ENCODE measurements around the gene SH3PXD2A. TPM values are rescaled to one million over a fixed set of nuclear protein-coding genes. Genes with fewer than 3 reads are reported as not detected.
A peak's percentile ranks its signal among the peaks of the same experiment; 100 is the strongest.

The SH3PXD2A gene
- total and polyA plus RNA-seq, 9 donors, result 33.2 to 95.0 (median 73.9) TPM

DNA sequence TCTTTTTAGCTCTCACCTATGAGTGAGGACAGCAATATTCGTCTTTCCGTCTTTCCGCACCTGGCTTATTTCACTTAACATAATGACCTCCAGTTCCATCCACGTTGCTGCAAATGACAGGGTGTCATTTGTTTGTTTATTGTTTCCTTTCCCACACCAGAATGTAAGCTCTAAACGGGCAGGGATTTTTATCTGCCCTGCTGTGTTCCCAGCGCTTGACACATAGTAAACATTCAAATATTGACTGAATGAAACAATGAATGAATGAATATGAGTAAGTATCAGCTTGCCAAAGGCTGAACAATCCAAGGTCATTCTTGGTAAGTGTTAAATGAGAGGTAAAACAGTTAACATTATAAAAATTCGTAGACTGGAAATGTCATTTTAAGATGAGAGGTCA, 12.8 kb downstream of the SH3PXD2A start:
- Histone ChIP-seq H3K36me3 (ENCODE audit: control insufficient read depth, insufficient read depth, low read length) (peaks cover 2% of the 10 kb centered on the region), H3K27me3 (ENCODE audit: control insufficient read depth, insufficient read depth, low read length) (no peaks in the 10 kb centered on the region), H3K27ac (ENCODE audit: low read length) (no peak overlapping the region), H3K4me1 (ENCODE audit: control insufficient read depth, insufficient read depth, low read length) (peaks cover 63% of the 10 kb centered on the region), H3K4me3 (ENCODE audit: low read length) (no peak overlapping the region), H3K9me3 (replicated peaks; ENCODE audit: control insufficient read depth, low read depth, low read length) (no peaks in the 10 kb centered on the region)
- no peak for DNase-seq
- WGBS (ENCODE audit: insufficient coverage), result 50% methylated on average over 2 of the region's 7 CpGs

DNA sequence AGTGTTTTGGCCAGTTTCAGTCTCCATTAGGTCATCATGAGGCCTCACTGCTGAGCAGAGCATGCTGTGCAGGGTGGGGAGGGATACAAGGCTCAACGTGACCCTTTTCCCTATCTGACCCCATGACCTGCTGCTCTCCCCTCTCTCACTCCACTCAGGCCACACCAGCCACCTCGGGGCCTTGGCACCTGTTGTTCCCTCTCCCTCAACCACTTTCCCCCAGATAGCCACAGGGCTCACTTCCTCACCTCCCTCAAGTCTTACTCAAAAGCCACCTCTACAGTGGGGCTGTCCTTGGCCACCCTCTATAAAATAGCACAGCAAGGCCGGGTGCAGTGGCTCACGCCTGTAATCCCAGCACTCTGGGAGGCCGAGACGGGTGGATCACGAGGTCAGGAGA, 13.9 kb downstream of the SH3PXD2A start:
- Histone ChIP-seq H3K4me1 (ENCODE audit: control insufficient read depth, insufficient read depth, low read length) (peaks cover 73% of the 10 kb centered on the region), H3K9me3 (replicated peaks; ENCODE audit: control insufficient read depth, low read depth, low read length) (no peaks in the 10 kb centered on the region), H3K36me3 (ENCODE audit: control insufficient read depth, insufficient read depth, low read length) (peaks cover 2% of the 10 kb centered on the region), H3K27ac (ENCODE audit: low read length) (no peak overlapping the region), H3K27me3 (ENCODE audit: control insufficient read depth, insufficient read depth, low read length) (no peaks in the 10 kb centered on the region), H3K4me3 (ENCODE audit: low read length) (no peak overlapping the region)
- no peak for DNase-seq
- WGBS (ENCODE audit: insufficient coverage), result 52% methylated on average over 2 of the region's 7 CpGs

DNA sequence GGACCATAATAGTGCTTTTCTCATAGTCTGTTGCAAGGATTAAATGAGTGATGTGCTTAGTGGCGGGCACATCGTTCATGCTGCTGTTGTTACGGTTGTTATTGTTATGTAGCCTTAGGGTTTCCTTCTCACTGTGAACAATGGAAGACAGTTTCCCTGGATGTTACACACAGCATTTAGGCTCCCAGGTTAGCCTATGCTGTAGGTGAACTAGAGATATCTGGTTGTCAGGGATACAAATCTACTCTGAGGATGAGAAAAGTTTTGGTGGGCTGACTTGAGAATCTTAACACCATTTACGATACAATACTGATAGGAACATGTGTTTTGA, 14.7 kb downstream of the SH3PXD2A start:
- H3K9me3 ChIP-seq (replicated peaks; ENCODE audit: control insufficient read depth, low read depth, low read length), result no peaks in the 10 kb centered on the region
- H3K4me3 ChIP-seq (ENCODE audit: low read length), result no peak overlapping the region
- no peak for DNase-seq
- WGBS (ENCODE audit: insufficient coverage), result no CpG with 5 or more reads among the region's 4 CpGs
- H3K4me1 ChIP-seq (ENCODE audit: control insufficient read depth, insufficient read depth, low read length), result peaks cover 72% of the 10 kb centered on the region
- peaks cover 2% of the 10 kb centered on the region for H3K36me3 ChIP-seq (ENCODE audit: control insufficient read depth, insufficient read depth, low read length)
- H3K27ac ChIP-seq (ENCODE audit: low read length), result peak overlapping the region; percentile 85
- H3K27me3 ChIP-seq (ENCODE audit: control insufficient read depth, insufficient read depth, low read length), result no peaks in the 10 kb centered on the region

DNA sequence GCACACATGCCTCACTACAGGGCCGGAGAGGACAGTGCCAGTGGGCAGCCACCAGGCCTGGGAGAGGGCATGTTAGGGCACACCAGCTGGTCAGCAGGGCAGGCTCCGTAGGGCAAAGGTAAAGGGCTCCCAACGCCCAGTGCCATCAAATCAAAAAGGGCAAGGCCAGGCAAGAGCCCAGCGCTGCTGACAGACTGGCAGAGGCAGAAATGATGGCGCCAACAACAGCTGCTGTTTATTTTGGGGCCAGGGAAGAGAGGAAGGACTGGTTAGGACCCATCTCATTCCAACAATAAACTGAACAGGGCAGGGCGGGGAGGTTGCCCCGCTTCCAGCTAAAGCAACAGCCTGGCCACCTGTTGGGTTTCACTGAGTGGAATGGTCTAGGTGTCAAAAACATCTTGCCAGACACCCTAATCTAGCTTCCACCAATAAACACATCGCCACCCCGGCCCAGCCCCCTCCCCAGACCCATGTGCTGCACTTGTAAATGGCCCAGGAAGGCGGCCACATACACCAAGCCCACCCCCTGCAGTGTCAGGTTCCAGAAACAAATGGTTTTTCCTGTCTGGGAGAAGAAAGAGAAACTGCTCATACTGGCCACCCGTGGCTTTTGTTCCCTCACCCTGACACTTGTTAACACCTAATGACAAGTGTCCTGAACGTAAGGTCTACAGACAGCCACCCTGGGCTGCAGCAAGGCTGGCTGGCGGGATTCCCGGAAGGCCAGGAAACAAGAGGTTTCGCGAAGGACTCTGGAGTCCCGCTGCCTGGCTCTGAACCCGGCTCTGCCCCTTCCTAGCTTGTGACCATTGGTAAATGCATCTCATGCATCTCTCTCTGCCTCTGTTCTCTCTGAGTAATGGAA, 15.3 kb downstream of the SH3PXD2A start:
- no peaks in the 10 kb centered on the region for H3K9me3 ChIP-seq (replicated peaks; ENCODE audit: control insufficient read depth, low read depth, low read length)
- peak overlapping the region; percentile 3 for H3K4me3 ChIP-seq (ENCODE audit: low read length)
- peaks cover 2% of the 10 kb centered on the region for H3K36me3 ChIP-seq (ENCODE audit: control insufficient read depth, insufficient read depth, low read length)
- peaks cover 76% of the 10 kb centered on the region for H3K4me1 ChIP-seq (ENCODE audit: control insufficient read depth, insufficient read depth, low read length)
- peak overlapping the region; percentile 85 for H3K27ac ChIP-seq (ENCODE audit: low read length)
- no peaks in the 10 kb centered on the region for H3K27me3 ChIP-seq (ENCODE audit: control insufficient read depth, insufficient read depth, low read length)
- peak; percentile 70 for DNase-seq
- 33% methylated on average over 13 of the region's 18 CpGs for WGBS (ENCODE audit: insufficient coverage)

DNA sequence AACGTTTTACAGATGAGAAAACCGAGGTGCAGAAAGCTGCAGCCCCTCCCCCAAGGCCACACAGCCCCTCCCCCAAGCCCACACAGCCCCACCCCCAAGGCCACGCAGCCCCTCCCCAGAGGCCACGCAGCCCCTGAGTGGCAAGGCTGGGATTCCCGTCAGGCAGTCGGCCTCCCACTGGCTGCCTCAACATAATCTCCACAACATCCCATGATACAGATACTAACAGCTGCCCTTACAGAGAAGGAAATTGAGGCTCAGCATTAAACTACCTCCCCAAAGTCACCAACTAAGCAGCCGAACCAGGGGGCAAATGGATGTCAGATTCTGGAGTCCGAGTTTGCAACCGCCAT, 15.9 kb downstream of the SH3PXD2A start:
- Histone ChIP-seq H3K4me3 (ENCODE audit: low read length) (no peak overlapping the region), H3K36me3 (ENCODE audit: control insufficient read depth, insufficient read depth, low read length) (peaks cover 2% of the 10 kb centered on the region), H3K27me3 (ENCODE audit: control insufficient read depth, insufficient read depth, low read length) (no peaks in the 10 kb centered on the region), H3K9me3 (replicated peaks; ENCODE audit: control insufficient read depth, low read depth, low read length) (no peaks in the 10 kb centered on the region), H3K27ac (ENCODE audit: low read length) (peak overlapping the region; percentile 85), H3K4me1 (ENCODE audit: control insufficient read depth, insufficient read depth, low read length) (peaks cover 80% of the 10 kb centered on the region)
- 86% methylated on average over 3 of the region's 9 CpGs for WGBS (ENCODE audit: insufficient coverage)
- DNase-seq, result no peak

DNA sequence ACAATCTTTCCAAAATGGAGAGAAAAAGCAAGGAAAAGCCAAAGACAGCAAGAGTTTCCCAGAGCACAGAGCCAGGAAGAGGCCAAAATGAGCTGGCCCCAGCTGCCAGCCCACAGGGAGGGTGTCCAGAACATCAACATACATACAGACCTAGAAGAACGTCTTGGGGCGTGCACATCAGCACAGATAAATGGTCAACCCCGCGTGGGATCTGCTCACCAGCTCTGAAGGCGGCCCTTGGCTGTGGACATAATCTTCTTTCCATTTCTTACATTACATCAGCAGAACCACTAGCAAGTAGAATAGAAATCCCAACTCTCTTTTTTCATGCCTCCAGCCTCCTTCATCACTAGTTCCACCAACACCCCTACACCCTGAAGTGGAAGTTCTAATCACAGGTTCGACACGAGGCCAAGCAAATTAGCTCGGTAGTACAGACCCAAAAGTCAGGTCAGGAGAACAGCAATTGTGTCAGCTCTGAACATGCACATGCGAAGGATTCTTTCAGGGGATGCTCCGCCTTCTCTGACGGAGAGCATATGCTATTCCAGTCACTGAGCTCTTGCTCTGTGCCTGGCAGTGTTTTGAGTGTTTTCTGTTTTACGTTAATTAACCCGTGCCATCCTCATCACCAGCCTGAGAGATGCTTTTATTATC, 16.4 kb downstream of the SH3PXD2A start:
- no peaks in the 10 kb centered on the region for H3K27me3 ChIP-seq (ENCODE audit: control insufficient read depth, insufficient read depth, low read length)
- peak overlapping the region; percentile 85 for H3K27ac ChIP-seq (ENCODE audit: low read length)
- peak; percentile 57 for DNase-seq
- H3K4me1 ChIP-seq (ENCODE audit: control insufficient read depth, insufficient read depth, low read length), result peaks cover 80% of the 10 kb centered on the region
- peaks cover 2% of the 10 kb centered on the region for H3K36me3 ChIP-seq (ENCODE audit: control insufficient read depth, insufficient read depth, low read length)
- no peaks in the 10 kb centered on the region for H3K9me3 ChIP-seq (replicated peaks; ENCODE audit: control insufficient read depth, low read depth, low read length)
- 66% methylated on average over 8 of the region's 13 CpGs for WGBS (ENCODE audit: insufficient coverage)
- H3K4me3 ChIP-seq (ENCODE audit: low read length), result no peak overlapping the region

DNA sequence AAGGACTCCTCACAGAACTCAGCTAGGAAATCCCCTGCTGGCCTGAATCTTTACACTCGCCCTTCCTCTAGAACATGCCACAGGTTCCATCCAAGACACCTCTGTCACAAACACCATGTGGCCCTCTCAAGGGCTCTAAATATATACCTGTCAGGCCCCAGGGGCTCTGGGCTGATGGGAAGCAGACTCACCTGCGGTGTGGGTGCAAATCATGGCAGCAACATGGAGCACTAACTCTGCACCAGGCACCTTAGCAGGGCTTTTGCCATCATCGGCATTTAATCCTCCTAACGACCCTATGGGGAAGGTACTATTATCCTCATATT, 17.3 kb downstream of the SH3PXD2A start:
- H3K4me3 ChIP-seq (ENCODE audit: low read length), result no peak overlapping the region
- H3K27ac ChIP-seq (ENCODE audit: low read length), result no peak overlapping the region
- H3K36me3 ChIP-seq (ENCODE audit: control insufficient read depth, insufficient read depth, low read length), result peaks cover 2% of the 10 kb centered on the region
- H3K9me3 ChIP-seq (replicated peaks; ENCODE audit: control insufficient read depth, low read depth, low read length), result no peaks in the 10 kb centered on the region
- H3K27me3 ChIP-seq (ENCODE audit: control insufficient read depth, insufficient read depth, low read length), result no peaks in the 10 kb centered on the region
- no peak for DNase-seq
- 100% methylated on average over 1 of the region's 4 CpGs for WGBS (ENCODE audit: insufficient coverage)
- H3K4me1 ChIP-seq (ENCODE audit: control insufficient read depth, insufficient read depth, low read length), result peaks cover 76% of the 10 kb centered on the region

DNA sequence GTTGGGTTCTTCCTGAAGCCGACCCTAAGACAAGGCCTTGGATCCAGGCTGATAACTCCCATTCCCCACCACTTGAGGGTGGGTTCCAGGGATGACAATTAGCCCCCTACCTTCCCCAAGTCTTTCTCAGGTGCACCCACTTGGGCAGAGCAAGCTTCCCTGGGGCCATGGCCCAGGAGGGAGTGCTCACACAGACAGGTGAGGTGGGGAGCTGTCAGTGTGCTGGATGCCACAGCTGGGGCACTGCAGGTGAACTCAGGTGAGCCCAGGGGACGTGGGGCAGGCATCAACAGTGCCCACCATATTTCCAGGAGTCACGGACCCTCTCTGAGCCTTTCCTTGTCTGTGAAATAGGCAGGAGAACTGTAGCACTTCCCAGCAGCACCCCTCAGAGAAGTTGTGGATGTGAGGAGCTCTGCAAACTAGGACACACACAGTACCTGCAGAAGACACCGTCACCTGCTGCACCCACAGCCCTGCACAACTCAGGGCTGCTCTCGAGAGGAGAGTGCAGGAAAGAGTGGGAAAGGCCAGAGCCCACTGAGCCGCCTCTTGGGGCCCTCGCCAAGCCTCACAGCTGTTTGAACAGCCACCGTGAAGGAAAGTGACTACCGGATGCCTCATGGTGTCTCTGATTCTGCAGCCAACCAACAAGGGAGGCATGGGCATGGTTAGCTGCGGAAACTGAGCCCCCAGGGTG, 17.9 kb downstream of the SH3PXD2A start:
- DNase-seq, result no peak
- 63% methylated on average over 7 of the region's 10 CpGs for WGBS (ENCODE audit: insufficient coverage)
- Histone ChIP-seq H3K27me3 (ENCODE audit: control insufficient read depth, insufficient read depth, low read length) (no peaks in the 10 kb centered on the region), H3K27ac (ENCODE audit: low read length) (no peak overlapping the region), H3K36me3 (ENCODE audit: control insufficient read depth, insufficient read depth, low read length) (peaks cover 2% of the 10 kb centered on the region), H3K9me3 (replicated peaks; ENCODE audit: control insufficient read depth, low read depth, low read length) (no peaks in the 10 kb centered on the region), H3K4me3 (ENCODE audit: low read length) (no peak overlapping the region), H3K4me1 (ENCODE audit: control insufficient read depth, insufficient read depth, low read length) (peaks cover 76% of the 10 kb centered on the region)

DNA sequence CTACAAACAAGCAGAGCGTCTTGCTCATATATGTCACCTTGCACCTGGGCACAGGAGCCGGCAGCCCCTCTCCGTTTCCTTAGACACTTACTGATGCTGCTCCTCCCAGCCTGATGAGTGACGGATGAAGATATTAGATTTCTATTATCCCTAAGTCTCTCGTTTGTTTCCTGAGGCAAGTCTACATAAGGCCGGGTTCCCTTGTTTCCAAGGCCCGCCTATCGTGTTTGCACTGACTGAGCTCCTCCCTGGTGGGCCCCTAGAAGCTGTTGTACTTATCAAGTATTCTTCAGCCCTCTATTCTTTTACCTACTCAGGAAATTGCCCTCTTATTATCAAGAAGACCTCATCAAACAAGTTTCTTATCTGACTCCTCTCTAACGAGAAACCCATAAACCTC, 18.5 kb downstream of the SH3PXD2A start:
- H3K27me3 ChIP-seq (ENCODE audit: control insufficient read depth, insufficient read depth, low read length), result no peaks in the 10 kb centered on the region
- no peak overlapping the region for H3K4me3 ChIP-seq (ENCODE audit: low read length)
- H3K27ac ChIP-seq (ENCODE audit: low read length), result no peak overlapping the region
- no peaks in the 10 kb centered on the region for H3K9me3 ChIP-seq (replicated peaks; ENCODE audit: control insufficient read depth, low read depth, low read length)
- DNase-seq, result peak; percentile 61
- H3K36me3 ChIP-seq (ENCODE audit: control insufficient read depth, insufficient read depth, low read length), result peaks cover 2% of the 10 kb centered on the region
- WGBS (ENCODE audit: insufficient coverage), result 34% methylated on average over 4 of the region's 9 CpGs
- H3K4me1 ChIP-seq (ENCODE audit: control insufficient read depth, insufficient read depth, low read length), result peaks cover 76% of the 10 kb centered on the region

DNA sequence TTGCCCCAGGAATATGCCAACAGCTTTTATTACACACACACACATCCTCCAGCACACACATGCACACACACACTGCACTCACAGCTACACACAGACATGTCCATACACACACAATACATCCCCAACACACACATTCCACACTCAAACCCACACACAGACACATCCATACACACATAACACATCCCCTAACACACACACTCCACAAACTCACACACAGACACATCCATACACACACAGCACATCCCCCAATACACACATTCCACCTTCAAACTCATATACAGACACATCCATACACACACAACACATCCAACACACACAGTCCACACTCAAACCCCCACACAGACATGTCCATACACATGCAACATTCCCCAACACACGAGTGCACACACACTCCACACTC, 19.1 kb downstream of the SH3PXD2A start:
- Histone ChIP-seq H3K4me1 (ENCODE audit: control insufficient read depth, insufficient read depth, low read length) (peaks cover 72% of the 10 kb centered on the region), H3K27ac (ENCODE audit: low read length) (no peak overlapping the region)
- WGBS (ENCODE audit: insufficient coverage), result 57% methylated on average over 1 of the region's 1 CpG

More for the DNA sequence above, 19.1 kb downstream of the SH3PXD2A start:
- Histone ChIP-seq H3K36me3 (ENCODE audit: control insufficient read depth, insufficient read depth, low read length) (peaks cover under 1% of the 10 kb centered on the region), H3K9me3 (replicated peaks; ENCODE audit: control insufficient read depth, low read depth, low read length) (no peaks in the 10 kb centered on the region), H3K27me3 (ENCODE audit: control insufficient read depth, insufficient read depth, low read length) (no peaks in the 10 kb centered on the region), H3K4me3 (ENCODE audit: low read length) (no peak overlapping the region)
- no peak for DNase-seq

All from muscle of leg (tissue), 11 donors.